ENCODE data around the gene HOXD3. TPM values are rescaled to one million over a fixed set of nuclear protein-coding genes. Genes with fewer than 3 reads are reported as not detected.
A peak's percentile ranks its signal among the peaks of the same experiment; 100 is the strongest.

HOXD3 gene
- total and polyA plus RNA-seq, 12 donors, result 0.10 to 1.1 (median 0.27) TPM; not detected in 5

- H3K36me3 ChIP-seq, result no peaks in the 10 kb centered on the region
- intact Hi-C loops (cut with DNase I), result no loop called here
- no peaks in the 10 kb centered on the region for H3K9me3 ChIP-seq
- no peak for TF ChIP-seq CTCF (IDR thresholded peaks at IDR 0.05)
- peak in 1 of 8 donors; percentile 40 for ATAC-seq
- H3K4me1 ChIP-seq, result peaks cover 0 to 18% (median 5%) of the 10 kb centered on the region in 9 donors
- H3K27me3 ChIP-seq, result peaks cover 30 to 100% (median 100%) of the 10 kb centered on the region in 7 donors
- WGBS, 2 donors, result 8 to 22% methylated on average over 51 of the region's 51 CpGs
- peak overlapping the region in 2 of 10 donors; percentile 8 to 51 for H3K27ac ChIP-seq
- H3K4me3 ChIP-seq, result peak overlapping the region in 3 of 10 donors; percentile 7 to 31 (median 11)
- DNase-seq, result no peak
Observed at GRCh38 chr2:176171351-176172006, 14.4 kb downstream of the HOXD3 start.

GRCh38 chr2:176172007-176172894, 15.1 kb downstream of the HOXD3 start:
- Histone ChIP-seq H3K4me3 (peak overlapping the region in 3 of 10 donors; percentile 7 to 31 (median 11)), H3K27ac (peak overlapping the region in 2 of 10 donors; percentile 8 to 51), H3K9me3 (no peaks in the 10 kb centered on the region), H3K36me3 (no peaks in the 10 kb centered on the region), H3K27me3 (peaks cover 32 to 100% (median 100%) of the 10 kb centered on the region in 7 donors), H3K4me1 (peaks cover 0 to 19% (median 5%) of the 10 kb centered on the region in 9 donors)
- intact Hi-C loops (cut with DNase I), result no loop called here
- WGBS, 2 donors, result 18 to 23% methylated on average over 60 of the region's 60 CpGs
- no peak for TF ChIP-seq CTCF (IDR thresholded peaks at IDR 0.05)
- DNase-seq (no peak), ATAC-seq (peak in 1 of 8 donors; percentile 18)

- H3K27ac ChIP-seq, result no peak overlapping the region
Observed at GRCh38 chr2:176172895-176173566, 15.9 kb downstream of the HOXD3 start.

More at GRCh38 chr2:176172895-176173566, 15.9 kb downstream of the HOXD3 start:
- no peak for DNase-seq
- intact Hi-C loops (cut with DNase I), result no loop called here
- Histone ChIP-seq H3K9me3 (no peaks in the 10 kb centered on the region), H3K4me1 (peaks cover 0 to 26% (median 9%) of the 10 kb centered on the region in 9 donors), H3K4me3 (peak overlapping the region in 1 of 10 donors; percentile 31), H3K27me3 (peaks cover 35 to 100% (median 100%) of the 10 kb centered on the region in 7 donors), H3K36me3 (no peaks in the 10 kb centered on the region)
- TF ChIP-seq CTCF (IDR thresholded peaks at IDR 0.05), result no peak
- WGBS, 2 donors, result 30 to 43% methylated on average over 14 of the region's 14 CpGs
- ATAC-seq, result no peak
